Measurements from ENCODE around the gene BPIFB2.
"Not testable (repeated sequence)": the region's sequence is repeated elsewhere in the genome, so short reads cannot be mapped to it uniquely, and the experiment has no call there.

BPIFB2 gene, protein sequence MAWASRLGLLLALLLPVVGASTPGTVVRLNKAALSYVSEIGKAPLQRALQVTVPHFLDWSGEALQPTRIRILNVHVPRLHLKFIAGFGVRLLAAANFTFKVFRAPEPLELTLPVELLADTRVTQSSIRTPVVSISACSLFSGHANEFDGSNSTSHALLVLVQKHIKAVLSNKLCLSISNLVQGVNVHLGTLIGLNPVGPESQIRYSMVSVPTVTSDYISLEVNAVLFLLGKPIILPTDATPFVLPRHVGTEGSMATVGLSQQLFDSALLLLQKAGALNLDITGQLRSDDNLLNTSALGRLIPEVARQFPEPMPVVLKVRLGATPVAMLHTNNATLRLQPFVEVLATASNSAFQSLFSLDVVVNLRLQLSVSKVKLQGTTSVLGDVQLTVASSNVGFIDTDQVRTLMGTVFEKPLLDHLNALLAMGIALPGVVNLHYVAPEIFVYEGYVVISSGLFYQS

DNA sequence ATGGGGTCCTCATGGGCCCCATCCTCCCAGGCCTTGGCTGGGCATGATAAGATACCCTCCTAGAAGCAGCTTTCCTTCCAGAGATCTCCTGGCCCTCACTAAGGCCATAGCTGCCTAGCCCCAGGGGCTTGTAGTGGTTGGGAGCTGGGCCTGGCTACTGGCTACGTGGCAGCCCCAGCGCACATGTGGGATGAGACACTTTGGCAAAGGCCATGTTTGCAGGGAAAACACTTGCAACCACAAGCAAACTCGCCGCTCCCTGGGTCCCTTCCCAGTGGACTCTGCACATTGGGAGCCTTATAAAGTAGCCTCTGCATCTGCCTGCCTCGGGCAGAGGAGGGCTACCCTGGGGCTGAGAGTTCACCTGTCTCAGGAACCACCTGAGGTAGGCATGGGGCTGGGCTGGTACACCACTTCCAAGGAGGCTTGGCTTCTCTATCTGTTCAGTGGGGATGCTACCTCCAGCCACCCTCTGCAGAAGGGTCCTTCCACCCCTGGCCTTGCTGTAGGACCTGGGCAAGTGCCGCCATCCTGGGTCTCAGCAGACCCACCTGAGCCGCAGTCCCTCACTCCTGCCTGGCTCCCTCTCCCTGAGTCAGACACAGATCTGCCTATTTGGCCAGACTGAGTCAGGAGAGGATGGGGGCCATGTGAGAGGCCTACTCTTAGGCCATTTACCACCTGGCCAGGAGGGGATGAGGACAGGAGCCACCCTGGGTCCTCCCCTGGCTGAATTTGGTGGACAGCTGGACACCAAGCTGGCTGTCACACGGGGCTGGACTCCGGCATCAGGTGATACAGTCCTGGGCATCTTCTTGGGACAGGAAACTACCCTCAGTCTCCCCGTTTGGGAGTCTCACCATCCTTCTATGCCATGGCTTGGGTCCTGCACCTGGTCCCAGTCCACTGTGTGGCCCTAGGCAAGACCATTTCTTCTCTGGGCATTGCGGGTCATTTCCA is at the start of gene BPIFB2:
Gene BPIFB2, plus strand, starts transcription at position 329 of the 960 bp plus-strand sequence. CDS start 871 bp downstream, outside the sequence.
- no peak for DNase-seq (ENCODE audit: low read depth)

DNA sequence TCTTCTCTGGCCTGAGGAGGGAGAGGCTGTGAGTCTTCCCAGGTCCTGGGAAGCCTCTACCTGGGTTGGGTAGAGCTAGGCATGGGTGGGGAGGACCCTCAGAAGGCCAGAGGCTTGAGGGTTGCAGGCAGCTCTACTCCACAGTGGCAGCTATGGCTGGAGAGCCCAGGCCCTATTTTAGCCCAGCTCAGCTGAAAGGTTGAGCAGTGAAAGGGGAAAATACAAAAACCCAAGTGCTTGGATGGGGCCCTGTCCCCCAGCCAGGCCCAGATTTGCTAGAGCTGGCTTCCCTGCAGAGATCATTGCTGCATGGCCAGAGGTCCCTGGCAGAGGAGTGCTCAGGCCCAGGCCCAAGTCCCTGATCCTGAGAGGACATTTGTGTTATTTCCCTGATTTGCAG is 48.9 kb upstream of the BPIFB2 start:
- no peak for DNase-seq (ENCODE audit: low read depth)

DNA sequence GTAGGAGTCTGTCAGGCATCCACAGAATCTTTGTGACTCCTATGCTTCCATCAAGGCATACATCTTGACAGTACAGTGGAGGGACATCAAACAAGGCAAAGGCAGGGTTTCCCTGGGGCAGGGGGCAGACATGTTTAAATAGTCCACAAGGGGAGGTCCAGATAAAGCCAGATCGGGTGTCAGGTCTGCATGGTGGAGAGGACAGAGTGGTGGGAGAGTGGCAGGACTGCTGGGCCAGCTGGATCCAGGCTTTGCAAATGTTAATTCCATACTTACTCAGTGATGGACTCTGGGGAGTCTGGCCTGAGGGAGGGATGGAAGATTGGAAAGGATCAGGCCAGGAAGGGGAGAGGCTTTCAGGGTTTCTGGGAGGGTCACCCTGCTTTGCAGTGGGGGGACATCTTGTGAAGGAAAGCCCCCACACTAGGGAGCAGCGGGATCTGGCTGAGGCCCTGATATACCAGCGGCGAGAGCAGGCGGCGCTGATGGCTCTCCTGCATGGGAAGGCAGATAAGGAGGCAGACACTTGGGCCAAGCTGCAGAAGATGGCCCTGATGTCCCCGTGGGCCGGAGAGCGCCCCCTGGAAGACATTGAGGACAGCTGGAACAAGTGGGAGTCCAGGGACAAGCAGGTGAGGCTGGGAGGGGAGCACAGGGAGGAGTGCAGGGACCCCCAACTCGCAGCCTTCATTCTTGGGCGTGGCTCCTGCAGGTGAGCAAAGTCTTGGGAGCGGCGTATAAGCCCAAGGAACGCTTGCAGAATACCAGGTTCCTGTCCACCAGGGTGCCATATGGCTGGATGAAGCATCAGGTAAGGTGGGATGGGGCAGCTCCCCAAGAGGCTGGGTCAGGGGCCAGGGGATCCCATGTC is 47.9 kb upstream of the BPIFB2 start:
- no peak for DNase-seq (ENCODE audit: low read depth)

DNA sequence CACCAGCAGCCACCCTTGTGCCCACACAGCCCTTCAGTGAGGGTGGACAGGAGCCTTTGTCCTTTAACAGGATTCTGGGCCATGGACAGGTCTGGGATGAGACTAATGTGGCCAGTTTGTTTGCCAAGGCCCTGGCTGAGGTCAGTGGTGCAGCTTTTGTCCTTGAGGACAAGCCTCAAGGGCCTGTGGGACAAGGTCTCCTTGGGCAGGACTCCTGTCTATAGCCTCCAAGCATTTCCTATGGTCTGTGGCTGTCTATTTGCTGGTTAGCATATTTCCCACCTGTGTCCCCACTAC is 47.3 kb upstream of the BPIFB2 start:
- no peak for DNase-seq (ENCODE audit: low read depth)

DNA sequence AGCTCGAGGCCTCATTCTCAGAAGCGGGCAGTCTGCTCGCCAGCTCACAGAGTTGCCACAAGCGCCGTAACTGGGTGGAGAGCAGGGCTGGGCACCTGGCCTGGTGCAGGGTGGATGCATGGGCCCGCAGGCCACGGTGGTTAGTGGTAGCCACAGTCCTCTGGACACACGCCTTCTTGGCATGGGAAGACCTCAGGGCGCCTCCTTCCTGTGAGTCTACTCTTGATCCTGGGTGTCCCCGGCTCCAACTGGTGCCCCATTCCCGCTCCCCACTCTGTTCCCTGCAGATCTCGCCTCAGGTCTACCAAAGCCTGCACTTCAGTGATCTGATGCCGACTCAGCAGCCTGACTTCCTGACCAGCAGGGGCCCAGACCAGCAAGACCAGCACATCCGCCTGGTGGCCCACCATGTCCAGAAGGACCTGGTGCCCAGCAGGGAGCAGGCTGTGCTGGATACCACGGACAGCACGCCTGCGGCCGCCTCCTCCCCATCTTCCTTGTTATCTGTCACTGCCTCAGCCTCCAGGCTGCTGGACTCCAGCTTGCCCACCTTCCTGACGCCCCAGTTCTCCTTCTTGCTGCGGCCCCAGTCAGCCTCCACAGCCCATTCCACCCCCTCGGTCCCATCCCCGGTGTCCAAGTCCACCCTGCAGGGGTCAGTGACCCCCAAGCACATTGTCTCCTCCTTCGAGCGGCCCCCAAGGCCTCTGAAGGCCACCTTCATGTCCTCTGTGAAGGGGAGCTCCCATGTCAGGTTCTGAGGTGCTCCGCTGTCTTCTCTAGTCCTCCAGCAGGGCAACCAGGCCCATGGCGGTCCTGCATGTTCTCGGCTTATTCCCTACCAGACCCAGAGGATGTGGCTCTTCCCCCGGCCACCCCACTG is 46.4 kb upstream of the BPIFB2 start:
- DNase-seq (ENCODE audit: low read depth), result no peak

DNA sequence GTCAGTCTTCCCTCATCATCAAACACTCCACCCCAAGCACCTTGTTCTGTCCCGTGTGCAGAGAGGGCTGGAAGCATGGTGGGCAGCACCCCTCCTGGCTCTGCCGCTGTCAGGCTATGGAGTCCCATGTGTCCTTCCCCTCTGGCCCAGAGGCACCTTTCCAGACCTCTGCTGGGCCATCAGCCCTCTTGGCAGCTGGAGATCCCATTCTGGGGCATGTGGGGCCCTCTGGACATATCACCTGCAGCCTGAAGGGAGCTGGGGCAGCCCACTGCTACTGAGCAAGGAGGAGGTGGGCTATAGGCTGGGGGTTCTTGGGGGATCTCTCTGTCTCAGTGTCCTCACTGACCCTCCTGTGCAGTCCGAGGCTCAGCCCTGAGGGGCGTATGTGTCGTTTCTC is 45.5 kb upstream of the BPIFB2 start:
- DNase-seq (ENCODE audit: low read depth), result no peak

DNA sequence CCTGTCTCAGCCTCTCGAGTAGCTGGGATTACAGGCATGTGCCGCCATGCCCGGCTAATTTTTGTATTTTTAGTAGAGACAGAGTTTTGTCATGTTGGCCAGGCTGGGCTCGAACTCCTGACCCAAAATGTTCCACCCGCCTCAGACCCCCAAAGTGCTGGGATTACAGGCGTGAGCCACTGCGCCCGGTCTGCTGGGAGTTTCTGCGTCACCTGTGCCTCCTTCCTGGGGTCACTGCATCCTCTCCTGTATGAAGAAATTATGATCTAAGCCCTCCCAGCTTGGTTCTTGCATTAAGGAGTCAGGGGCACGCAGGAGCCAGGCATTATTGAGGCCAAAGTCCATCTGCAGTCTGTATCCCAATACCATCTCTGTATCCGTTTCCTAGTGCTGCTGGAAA is 44.9 kb upstream of the BPIFB2 start:
- not testable (repeated sequence) for DNase-seq (ENCODE audit: low read depth)

DNA sequence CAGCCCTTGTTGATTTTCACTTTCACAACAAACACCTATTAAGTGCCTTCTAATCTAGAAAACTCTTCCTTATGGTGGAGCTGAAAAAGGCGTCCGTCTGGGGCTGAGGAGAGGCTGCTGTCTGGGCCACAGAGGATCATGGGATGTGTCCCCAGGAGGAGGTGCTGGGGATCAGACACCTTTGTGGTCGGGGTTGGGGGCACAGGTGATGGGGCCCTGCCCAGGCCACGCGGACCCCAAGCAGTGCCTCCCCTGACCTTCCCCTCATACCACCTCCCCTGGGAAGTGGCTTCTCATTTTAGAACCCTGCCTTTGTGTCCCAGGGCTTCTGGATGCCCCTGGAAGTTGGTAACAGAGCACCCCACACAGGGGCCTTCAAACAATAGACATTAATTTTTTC is 44.3 kb upstream of the BPIFB2 start:
- no peak for DNase-seq (ENCODE audit: low read depth)

DNA sequence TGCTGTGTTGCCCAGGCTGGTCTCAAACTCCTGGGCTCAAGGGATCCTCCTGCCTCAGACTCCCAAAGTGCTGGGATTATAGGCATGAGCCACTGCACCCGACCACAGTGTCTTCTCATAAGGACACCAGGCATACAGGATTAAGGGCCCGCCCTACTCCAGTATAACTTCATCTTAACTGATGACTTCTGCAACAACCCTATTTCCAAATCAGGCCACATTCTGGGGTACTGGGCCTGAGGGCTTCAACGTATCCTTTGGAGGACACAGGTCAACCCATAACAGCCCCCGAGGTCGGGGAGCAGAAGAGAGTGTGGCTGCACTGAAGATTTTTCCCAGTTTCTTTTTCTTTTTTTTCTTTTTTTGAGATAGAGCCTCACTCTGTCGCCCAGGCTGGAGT is 42.9 kb upstream of the BPIFB2 start:
- DNase-seq (ENCODE audit: low read depth), result no peak

DNA sequence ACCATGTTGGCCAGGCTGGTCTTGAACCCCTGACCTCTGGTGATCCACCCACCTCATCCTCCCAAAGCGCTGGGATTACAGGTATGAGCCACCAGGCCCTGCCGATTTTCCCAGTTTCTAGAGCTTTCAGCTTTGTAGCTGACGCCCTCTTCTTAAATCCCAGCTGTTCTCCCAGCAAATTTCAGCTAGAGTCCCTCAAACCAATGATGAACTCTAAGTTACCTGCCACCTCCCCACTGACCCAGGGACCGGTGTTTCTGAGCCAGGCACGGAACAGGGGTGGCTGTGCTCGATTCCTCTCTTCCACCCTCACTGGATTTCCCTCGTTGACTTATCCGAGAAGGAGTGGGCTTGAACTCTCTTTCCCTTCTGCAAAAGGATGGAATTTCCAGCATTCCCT is 42.4 kb upstream of the BPIFB2 start:
- DNase-seq (ENCODE audit: low read depth), result no peak

DNA sequence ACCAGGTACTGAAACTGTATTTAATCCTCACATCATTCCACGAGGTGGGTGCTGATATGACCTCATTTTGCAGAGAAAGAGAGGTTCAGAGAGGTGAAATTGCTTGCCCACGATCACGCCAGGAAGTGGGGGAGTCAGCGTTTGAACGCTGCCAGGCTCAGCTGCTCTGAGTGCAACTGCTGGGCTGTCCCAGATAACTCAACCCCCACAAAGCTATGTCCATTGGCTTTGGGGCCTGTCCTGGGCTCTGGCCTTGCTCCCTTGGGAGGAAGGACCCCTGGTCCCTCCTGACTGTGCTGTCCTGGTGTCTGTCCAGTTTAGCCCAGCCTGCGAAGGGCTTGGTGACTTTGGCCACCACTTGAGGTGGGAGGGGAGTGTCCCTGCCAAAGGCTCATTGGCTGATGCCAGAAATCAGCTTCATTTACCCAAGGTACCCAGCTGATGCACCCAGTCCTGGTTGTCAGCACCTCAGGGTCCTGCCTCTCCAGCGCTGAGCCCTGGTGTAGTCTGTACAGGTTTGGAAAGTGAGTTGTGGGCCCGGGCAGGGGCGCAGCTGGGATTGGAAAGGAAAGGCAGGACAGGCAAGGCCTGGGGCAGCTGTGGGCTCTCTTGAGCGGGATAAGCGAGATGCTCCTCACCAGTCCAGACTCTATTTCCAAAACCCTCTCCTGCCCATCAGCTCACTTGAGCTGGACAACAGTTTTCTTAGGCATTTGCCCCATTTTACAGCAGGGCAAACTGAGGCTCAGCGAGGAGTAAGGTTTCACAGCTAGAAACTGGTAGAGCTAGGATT is 41.7 kb upstream of the BPIFB2 start:
- no peak for DNase-seq (ENCODE audit: low read depth)

DNA sequence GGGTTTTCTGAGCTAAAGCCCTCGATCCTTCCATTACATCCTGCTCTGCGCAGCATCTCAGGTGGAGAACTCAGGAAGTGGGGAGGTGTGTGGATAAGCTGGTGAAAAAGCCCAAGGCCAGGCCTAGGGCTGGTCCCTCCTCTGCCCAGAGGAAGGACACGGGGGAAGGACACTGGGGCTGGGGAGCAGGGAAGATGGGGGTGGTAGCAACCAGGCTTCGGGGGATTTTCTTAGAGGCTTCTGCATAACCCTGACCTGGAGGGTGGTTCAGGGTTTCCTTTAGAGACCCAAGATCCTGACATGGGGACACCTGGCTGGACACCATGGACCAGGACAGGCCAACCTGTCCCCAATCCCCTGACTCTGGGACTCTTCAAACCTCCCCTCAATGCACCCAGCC is 41.1 kb upstream of the BPIFB2 start:
- no peak for DNase-seq (ENCODE audit: low read depth)

DNA sequence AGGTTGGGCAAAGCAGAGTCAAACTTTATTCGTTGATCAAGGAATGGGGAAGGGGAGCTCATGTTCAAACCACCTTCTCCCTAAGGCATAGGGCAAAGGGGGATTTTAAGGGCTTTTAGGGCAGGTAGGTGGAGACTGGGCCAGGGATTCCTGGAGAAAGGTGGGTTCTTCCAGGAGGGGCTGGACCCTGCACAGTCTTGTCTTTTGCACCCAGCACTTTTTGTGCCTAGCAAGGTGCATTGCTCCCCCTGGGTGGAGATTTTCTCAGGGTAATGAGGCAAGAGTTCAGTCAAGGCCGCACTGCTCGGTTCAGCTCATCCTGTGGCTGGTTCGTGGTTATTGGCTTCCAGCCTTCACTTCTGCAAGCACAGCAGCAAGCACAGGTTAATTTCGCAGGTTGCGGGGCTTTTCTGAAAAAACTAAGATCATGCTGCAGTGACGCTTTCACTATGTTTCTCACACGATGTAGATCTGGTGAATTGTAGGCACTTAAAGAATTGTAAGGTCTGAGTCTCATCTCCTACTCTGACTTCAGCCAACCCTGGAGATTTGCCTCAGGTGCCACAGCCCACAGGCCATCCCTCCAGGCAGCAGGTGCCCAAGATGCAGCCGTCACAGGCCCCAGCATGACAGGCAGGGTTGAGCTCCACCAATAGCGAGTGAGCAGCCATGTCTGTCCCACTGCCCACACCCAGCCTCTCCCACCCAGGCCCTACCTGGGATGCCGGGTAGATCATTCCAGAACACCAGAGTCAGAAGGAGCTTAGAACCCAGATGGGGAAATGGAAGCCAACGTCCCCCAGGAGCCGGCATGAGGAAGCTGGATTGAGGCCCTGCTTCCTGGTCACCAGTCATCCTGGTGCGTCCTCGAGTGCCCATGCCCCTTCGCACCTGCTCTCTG is 40.4 kb upstream of the BPIFB2 start:
- DNase-seq (ENCODE audit: low read depth), result no peak

DNA sequence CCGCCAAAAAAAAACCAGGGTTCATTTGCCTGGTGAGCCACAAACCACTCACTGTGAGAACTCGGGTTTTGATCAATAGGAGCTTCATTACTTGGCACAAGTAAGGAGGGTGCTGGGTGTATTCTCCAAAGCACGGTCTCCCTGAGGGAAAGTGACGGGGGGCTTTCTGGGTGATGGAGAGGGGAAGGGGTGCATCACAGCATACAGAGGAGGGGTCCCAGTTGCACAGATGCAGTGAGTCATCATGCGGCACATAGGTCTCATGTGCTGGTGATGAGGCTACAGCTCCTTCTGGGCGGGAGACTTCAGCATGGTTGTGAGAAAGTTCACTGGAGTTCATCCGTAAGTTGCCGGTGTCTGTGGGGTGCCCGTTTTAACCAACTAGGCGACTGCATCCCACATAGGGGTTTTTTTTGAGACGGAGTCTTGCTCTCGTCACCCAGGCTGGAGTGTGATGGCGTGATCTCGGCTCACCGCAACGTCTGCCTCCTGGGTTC is 39.5 kb upstream of the BPIFB2 start:
- DNase-seq (ENCODE audit: low read depth), result no peak

DNA sequence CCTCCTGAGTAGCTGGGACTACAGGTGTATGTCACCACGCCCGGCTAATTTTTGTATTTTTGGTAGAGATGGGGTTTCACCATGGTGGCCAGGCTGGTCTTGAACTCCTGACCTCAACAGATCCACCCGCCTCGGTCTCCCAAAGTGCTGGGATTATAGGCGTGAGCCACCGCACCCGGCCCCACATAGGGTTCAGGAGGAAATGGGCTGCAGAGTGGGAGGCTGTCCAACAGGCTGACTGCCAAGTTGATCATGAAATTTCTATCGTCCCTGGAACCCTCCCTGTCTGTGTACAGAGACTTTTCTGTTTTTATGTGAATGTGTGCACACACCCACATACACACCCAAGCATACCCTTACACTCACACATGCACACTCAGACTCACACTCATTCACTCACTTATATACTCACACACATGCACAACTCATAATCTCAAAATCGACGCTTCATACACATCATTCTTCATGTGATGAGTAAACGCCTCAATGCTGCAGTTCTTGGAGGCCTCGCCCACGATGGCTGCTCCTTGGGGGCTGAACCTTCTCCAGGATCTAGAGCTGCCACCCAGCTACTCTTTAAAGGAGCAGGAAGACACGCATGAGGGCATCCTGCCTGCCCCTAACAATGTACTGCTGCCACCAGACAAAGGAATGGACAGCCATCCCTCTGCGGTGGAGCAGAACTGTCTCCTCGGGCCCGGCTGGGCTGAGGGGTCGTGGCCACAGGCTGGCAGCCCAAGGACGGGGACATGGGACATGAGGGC is 38.8 kb upstream of the BPIFB2 start:
- no peak for DNase-seq (ENCODE audit: low read depth)

DNA sequence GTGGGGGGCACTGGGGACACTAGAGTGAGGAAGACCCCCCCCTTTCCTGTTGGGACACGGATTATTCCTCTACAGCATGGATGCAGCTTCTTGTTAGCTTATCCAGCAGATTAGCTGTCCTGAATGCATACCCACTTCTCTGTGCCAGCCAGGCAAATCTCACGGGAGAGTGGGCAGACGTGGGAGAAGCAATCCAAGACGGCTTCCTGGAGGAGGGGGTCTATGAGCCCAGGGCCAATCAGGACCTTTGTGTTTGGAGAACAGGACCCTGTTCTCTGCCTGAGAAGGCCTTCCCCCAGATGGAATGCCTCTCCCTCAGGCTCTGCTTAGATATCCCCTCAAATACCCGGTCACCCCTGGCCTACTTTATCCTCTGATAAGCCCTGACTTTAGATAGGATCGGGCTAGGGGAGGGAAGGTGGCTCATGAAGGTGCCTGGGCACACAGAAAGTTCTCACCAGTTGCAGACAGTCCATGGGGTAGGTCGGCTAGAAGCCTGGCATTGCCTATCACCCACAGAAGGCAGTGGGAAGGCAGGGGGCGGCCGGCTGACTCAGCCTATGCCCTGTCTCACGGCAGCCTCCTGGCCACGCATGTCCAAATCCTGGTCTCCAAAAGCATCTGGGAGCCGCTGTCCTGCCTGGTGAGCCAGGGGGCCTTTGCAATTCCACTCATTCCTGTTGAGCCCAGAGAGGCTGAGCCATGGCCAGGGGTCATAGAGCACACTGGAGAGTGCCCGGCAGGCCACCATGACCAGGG is 38.0 kb upstream of the BPIFB2 start:
- no peak for DNase-seq (ENCODE audit: low read depth)

DNA sequence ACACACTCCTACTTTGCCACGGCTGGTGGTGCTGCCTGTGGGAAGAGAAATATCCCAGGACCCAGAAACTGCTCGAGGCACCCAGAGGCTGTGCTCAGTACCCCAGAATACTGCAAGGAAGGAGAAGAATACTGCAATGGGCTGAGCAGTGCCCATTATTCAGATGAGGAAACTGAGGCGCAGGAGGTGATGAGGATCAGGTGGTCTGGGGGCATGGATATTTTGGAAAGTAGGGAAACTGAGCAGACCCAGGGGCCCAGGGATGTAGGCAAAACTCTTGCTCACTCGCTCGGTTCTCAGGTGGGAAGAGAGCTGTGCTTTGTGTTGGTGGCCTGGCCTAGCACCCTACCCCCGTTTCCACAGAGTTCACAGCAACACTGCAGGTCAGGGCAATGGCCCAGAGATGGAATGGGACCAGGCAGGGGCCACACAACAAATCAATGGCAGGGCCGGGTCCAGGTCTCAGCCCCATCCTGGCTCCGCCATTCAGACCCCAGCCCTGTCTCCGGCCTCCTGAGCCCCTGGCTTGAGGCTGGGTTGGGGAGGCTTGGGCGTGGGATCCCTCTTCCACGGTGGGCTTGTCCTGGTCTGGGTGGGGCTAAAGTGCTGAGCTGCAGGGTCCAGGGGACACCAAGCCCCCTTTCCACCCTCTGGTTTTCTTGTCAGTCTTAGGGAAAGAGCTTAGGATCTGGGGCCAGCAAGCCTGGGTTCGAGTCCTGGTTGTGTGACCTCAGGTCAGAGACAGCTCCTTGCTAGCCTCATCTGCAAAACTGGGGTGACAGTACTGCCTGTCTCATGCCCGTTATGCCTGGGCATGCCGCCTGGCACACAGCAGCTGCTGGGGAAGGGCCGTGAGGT is 37.2 kb upstream of the BPIFB2 start:
- DNase-seq (ENCODE audit: low read depth), result no peak

Measured in GM04504 (cell line).